ENCODE measurements around the gene CCDC90B.
"Not testable (repeated sequence)": the region's sequence is repeated elsewhere in the genome, so short reads cannot be mapped to it uniquely, and the experiment has no call there.

CCDC90B gene

GRCh38 chr11:83285771-83286528 lies at the start of gene CCDC90B:
TSS of gene CCDC90B (minus strand) at chr11:83286367. CDS start at chr11:83285972, 395 bp downstream.
- peak; percentile 95 for DNase-seq

- DNase-seq: no peak
Measured at GRCh38 chr11:83335446-83336070, 49.4 kb upstream of the CCDC90B start.

GRCh38 chr11:83330303-83330702 lies 44.1 kb upstream of the CCDC90B start:
- DNase-seq: no peak

GRCh38 chr11:83326326-83326725 lies 40.2 kb upstream of the CCDC90B start:
- no peak for DNase-seq

GRCh38 chr11:83319346-83319745 lies 33.2 kb upstream of the CCDC90B start:
- DNase-seq: no peak

- no peak for DNase-seq
Measured at GRCh38 chr11:83318931-83319330, 32.8 kb upstream of the CCDC90B start.

GRCh38 chr11:83317757-83318690 lies 31.9 kb upstream of the CCDC90B start:
- DNase-seq: no peak

GRCh38 chr11:83316897-83317268 lies 30.7 kb upstream of the CCDC90B start:
- DNase-seq: not testable (repeated sequence)

GRCh38 chr11:83316143-83316896 lies 30.2 kb upstream of the CCDC90B start:
- not testable (repeated sequence) for DNase-seq

GRCh38 chr11:83312430-83312829 lies 26.3 kb upstream of the CCDC90B start:
- no peak for DNase-seq

GRCh38 chr11:83311701-83312100 lies 25.5 kb upstream of the CCDC90B start:
- DNase-seq: no peak

- no peak for DNase-seq
Measured at GRCh38 chr11:83310718-83311117, 24.6 kb upstream of the CCDC90B start.

GRCh38 chr11:83308536-83308935 lies 22.4 kb upstream of the CCDC90B start:
- DNase-seq: not testable (repeated sequence)

GRCh38 chr11:83306200-83307080 lies 20.3 kb upstream of the CCDC90B start:
- no peak for DNase-seq

- DNase-seq: no peak
Measured at GRCh38 chr11:83303316-83303715, 17.1 kb upstream of the CCDC90B start.

- DNase-seq: no peak
Measured at GRCh38 chr11:83302151-83302550, 16.0 kb upstream of the CCDC90B start.

GRCh38 chr11:83299681-83300080 lies 13.5 kb upstream of the CCDC90B start:
- no peak for DNase-seq

GRCh38 chr11:83294208-83294607 lies 8.0 kb upstream of the CCDC90B start:
- DNase-seq: no peak

- DNase-seq: no peak
Measured at GRCh38 chr11:83293457-83293774, 7.2 kb upstream of the CCDC90B start.

GRCh38 chr11:83292709-83293456 lies 6.7 kb upstream of the CCDC90B start:
- peak; percentile 21 for DNase-seq

GRCh38 chr11:83287631-83288030 lies 1.5 kb upstream of the CCDC90B start:
- DNase-seq: no peak
